ENCODE data around the gene RSPRY1.

The RSPRY1 gene

DNA sequence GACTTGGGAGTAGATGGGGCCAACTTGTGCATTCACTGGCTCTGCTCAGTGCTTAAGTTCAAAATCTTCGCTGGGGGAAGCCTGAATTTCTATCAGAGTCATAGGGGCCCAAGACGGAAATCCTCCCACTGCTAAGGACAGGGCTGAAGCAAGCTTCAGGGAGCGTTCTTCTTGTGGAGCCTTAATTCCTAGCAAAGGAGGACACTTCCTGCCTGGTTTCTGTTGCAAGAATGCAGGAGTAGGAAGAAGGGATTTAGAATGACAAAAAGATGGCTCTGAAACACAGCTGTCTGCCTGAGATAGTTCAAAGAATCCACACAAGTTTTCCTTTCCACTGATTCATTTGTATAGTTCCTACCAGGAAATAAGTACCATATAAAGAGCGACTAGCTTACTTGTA, 26.7 kb upstream of the RSPRY1 start:
- Histone ChIP-seq H3K9ac (ENCODE audit: low read length) (no peak overlapping the region), H3K9me3 (replicated peaks; ENCODE audit: insufficient read depth, low read length) (no peaks in the 10 kb centered on the region), H3K4me1 (ENCODE audit: low read length) (no peaks in the 10 kb centered on the region), H3K9me2 (replicated peaks; ENCODE audit: insufficient read depth, low read length) (no peaks in the 10 kb centered on the region), H3K36me3 (replicated peaks; ENCODE audit: insufficient read depth, low read length) (no peaks in the 10 kb centered on the region; the same call in 1 of the 2 replicates), H3K4me2 (ENCODE audit: low read depth, low read length) (no peak overlapping the region), H2AFZ (ENCODE audit: low read length) (no peak overlapping the region), H4K20me1 (ENCODE audit: insufficient read depth, low read length) (no peaks in the 10 kb centered on the region), H3F3A (ENCODE audit: insufficient read depth, low read length) (no peaks in the 10 kb centered on the region), H3K79me2 (ENCODE audit: low read length) (no peaks in the 10 kb centered on the region), H3K27me3 (replicated peaks; ENCODE audit: insufficient read depth, low read length) (no peaks in the 10 kb centered on the region), H3K4me3 (ENCODE audit: low read length) (no peak overlapping the region), H3K27ac (ENCODE audit: low read length) (no peak overlapping the region)
- TF ChIP-seq EZH2phosphoT487 (IDR thresholded peaks at IDR 0.05; ENCODE audit: low read length) (no peak), EZH2 (optimal IDR thresholded peaks at IDR 0.05; ENCODE audit: low read depth, low read length) (no peak)
- TF ChIP-seq, protein P1, sequence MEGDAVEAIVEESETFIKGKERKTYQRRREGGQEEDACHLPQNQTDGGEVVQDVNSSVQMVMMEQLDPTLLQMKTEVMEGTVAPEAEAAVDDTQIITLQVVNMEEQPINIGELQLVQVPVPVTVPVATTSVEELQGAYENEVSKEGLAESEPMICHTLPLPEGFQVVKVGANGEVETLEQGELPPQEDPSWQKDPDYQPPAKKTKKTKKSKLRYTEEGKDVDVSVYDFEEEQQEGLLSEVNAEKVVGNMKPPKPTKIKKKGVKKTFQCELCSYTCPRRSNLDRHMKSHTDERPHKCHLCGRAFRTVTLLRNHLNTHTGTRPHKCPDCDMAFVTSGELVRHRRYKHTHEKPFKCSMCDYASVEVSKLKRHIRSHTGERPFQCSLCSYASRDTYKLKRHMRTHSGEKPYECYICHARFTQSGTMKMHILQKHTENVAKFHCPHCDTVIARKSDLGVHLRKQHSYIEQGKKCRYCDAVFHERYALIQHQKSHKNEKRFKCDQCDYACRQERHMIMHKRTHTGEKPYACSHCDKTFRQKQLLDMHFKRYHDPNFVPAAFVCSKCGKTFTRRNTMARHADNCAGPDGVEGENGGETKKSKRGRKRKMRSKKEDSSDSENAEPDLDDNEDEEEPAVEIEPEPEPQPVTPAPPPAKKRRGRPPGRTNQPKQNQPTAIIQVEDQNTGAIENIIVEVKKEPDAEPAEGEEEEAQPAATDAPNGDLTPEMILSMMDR (IDR thresholded peaks at IDR 0.05; ENCODE audit: low read length): no peak
- no peak for DNase-seq

DNA sequence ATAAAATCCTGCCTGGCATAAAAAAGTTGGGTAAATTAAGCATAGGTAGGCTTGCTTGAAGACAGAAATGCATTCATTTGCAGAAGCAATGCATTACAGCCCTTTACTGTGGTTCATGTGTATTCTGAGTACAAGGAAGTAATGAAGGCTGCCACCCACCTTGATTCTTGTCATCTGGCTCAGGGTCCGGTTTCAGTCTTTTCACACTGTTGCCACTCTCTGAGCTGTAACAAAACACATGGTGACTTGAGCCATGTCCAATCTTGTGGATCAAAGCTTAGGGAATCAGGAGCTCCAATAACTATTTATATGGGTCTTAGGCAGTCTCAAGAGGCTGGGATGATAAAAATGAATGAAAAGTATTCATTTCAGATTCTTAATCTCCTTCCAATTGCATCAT, 22.3 kb upstream of the RSPRY1 start:
- no peak for DNase-seq
- TF ChIP-seq, protein P1 (IDR thresholded peaks at IDR 0.05; ENCODE audit: low read length): no peak
- TF ChIP-seq EZH2phosphoT487 (IDR thresholded peaks at IDR 0.05; ENCODE audit: low read length) (no peak), EZH2 (optimal IDR thresholded peaks at IDR 0.05; ENCODE audit: low read depth, low read length) (no peak)
- Histone ChIP-seq H3K9me2 (replicated peaks; ENCODE audit: insufficient read depth, low read length) (no peaks in the 10 kb centered on the region), H3K4me2 (ENCODE audit: low read depth, low read length) (no peak overlapping the region), H3K9ac (ENCODE audit: low read length) (no peak overlapping the region), H3K27ac (ENCODE audit: low read length) (no peak overlapping the region), H4K20me1 (ENCODE audit: insufficient read depth, low read length) (no peaks in the 10 kb centered on the region), H3K27me3 (replicated peaks; ENCODE audit: insufficient read depth, low read length) (no peaks in the 10 kb centered on the region), H3K4me1 (ENCODE audit: low read length) (no peaks in the 10 kb centered on the region), H3K79me2 (ENCODE audit: low read length) (no peaks in the 10 kb centered on the region), H3F3A (ENCODE audit: insufficient read depth, low read length) (no peaks in the 10 kb centered on the region), H2AFZ (ENCODE audit: low read length) (no peak overlapping the region), H3K36me3 (replicated peaks; ENCODE audit: insufficient read depth, low read length) (peaks cover 9% of the 10 kb centered on the region), H3K9me3 (replicated peaks; ENCODE audit: insufficient read depth, low read length) (no peaks in the 10 kb centered on the region), H3K4me3 (ENCODE audit: low read length) (no peak overlapping the region)

DNA sequence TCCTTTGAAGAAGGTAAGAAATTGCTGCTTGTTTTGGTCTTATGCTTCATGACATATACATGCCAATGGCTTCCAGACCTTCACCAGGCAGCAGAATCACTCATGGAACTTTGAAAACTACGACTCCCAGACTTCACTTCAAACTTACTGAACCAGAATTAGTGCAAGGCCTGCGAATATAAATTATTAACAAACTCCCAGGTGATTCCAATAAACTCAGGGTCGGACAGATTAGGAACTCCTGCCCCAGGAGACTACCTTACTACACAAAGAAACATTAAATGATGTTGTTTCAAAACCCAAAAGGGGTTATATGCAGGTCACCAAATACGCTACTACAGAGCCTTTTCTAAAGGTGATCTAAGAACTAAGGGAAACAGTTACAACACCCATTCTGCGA, 20.6 kb upstream of the RSPRY1 start:
- Histone ChIP-seq H3K36me3 (replicated peaks; ENCODE audit: insufficient read depth, low read length) (peaks cover 9% of the 10 kb centered on the region), H3K9ac (ENCODE audit: low read length) (no peak overlapping the region), H3K27ac (ENCODE audit: low read length) (no peak overlapping the region)

DNA sequence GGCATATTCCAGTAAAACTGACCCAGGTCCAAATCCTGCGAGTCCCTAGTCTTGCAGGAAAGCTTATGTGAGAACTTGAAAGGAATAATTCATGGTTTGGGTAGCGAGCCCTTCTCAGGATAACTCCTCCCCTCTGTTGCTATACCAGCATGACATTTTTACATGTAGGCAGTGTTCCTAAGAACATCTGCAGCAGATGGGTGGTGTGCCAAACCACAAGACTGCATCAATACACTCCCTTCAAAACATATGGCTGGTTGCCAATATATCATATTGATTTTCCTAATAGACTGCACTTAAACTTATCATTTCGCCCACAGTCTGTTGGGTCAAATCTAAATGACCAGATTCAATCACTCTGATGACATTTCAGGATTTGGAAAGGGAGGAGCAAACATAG, 20.2 kb upstream of the RSPRY1 start:
- no peak overlapping the region for H3K4me3 ChIP-seq (ENCODE audit: low read length)
- H3K9me2 ChIP-seq (replicated peaks; ENCODE audit: insufficient read depth, low read length): no peaks in the 10 kb centered on the region
- no peak overlapping the region for H3K9ac ChIP-seq (ENCODE audit: low read length)
- no peaks in the 10 kb centered on the region for H3K79me2 ChIP-seq (ENCODE audit: low read length)
- no peaks in the 10 kb centered on the region; the same call in 1 of the 2 replicates for H3F3A ChIP-seq (ENCODE audit: insufficient read depth, low read length)
- no peak overlapping the region for H3K27ac ChIP-seq (ENCODE audit: low read length)
- no peaks in the 10 kb centered on the region for H3K27me3 ChIP-seq (replicated peaks; ENCODE audit: insufficient read depth, low read length)
- no peak overlapping the region for H2AFZ ChIP-seq (ENCODE audit: low read length)
- H4K20me1 ChIP-seq (ENCODE audit: insufficient read depth, low read length): no peaks in the 10 kb centered on the region
- no peaks in the 10 kb centered on the region for H3K4me1 ChIP-seq (ENCODE audit: low read length)
- DNase-seq: no peak
- no peak overlapping the region for H3K4me2 ChIP-seq (ENCODE audit: low read depth, low read length)
- peaks cover 9% of the 10 kb centered on the region for H3K36me3 ChIP-seq (replicated peaks; ENCODE audit: insufficient read depth, low read length)
- TF ChIP-seq, protein P1 (IDR thresholded peaks at IDR 0.05; ENCODE audit: low read length): no peak
- TF ChIP-seq EZH2 (optimal IDR thresholded peaks at IDR 0.05; ENCODE audit: low read depth, low read length): no peak
- no peak for TF ChIP-seq EZH2phosphoT487 (IDR thresholded peaks at IDR 0.05; ENCODE audit: low read length)
- no peaks in the 10 kb centered on the region for H3K9me3 ChIP-seq (replicated peaks; ENCODE audit: insufficient read depth, low read length)

More for the DNA sequence above, 20.6 kb upstream of the RSPRY1 start:
- no peaks in the 10 kb centered on the region for H3K27me3 ChIP-seq (replicated peaks; ENCODE audit: insufficient read depth, low read length)
- no peak overlapping the region for H2AFZ ChIP-seq (ENCODE audit: low read length)
- DNase-seq: no peak
- no peaks in the 10 kb centered on the region; the same call in 1 of the 2 replicates for H3F3A ChIP-seq (ENCODE audit: insufficient read depth, low read length)
- H4K20me1 ChIP-seq (ENCODE audit: insufficient read depth, low read length): no peaks in the 10 kb centered on the region
- TF ChIP-seq EZH2phosphoT487 (IDR thresholded peaks at IDR 0.05; ENCODE audit: low read length) (no peak), EZH2 (optimal IDR thresholded peaks at IDR 0.05; ENCODE audit: low read depth, low read length) (no peak)
- H3K9me3 ChIP-seq (replicated peaks; ENCODE audit: insufficient read depth, low read length): no peaks in the 10 kb centered on the region
- H3K4me2 ChIP-seq (ENCODE audit: low read depth, low read length): no peak overlapping the region
- H3K4me1 ChIP-seq (ENCODE audit: low read length): no peaks in the 10 kb centered on the region
- no peaks in the 10 kb centered on the region for H3K79me2 ChIP-seq (ENCODE audit: low read length)
- H3K4me3 ChIP-seq (ENCODE audit: low read length): no peak overlapping the region
- no peaks in the 10 kb centered on the region for H3K9me2 ChIP-seq (replicated peaks; ENCODE audit: insufficient read depth, low read length)

Measured in MM.1S (cell line).